ENCODE data around the gene THSD7B.
"Not testable (repeated sequence)": the region's sequence is repeated elsewhere in the genome, so short reads cannot be mapped to it uniquely, and the experiment has no call there.

The THSD7B gene

GRCh38 chr2:137020452-137021196, 255.3 kb downstream of the THSD7B start:
- peaks cover 8% of the 10 kb centered on the region for H3K9me3 Mint-ChIP-seq (ENCODE audit: low read depth)
- no peak overlapping the region for H3K27ac Mint-ChIP-seq
- H3K4me1 Mint-ChIP-seq (ENCODE audit: low read depth), result no peaks in the 10 kb centered on the region
- no peaks in the 10 kb centered on the region for H3K36me3 Mint-ChIP-seq
- no peaks in the 10 kb centered on the region for H3K27me3 Mint-ChIP-seq
- H3K4me3 Mint-ChIP-seq, result no peak overlapping the region

GRCh38 chr2:137021763-137022162, 256.4 kb downstream of the THSD7B start:
- Mint-ChIP-seq H3K36me3 (no peaks in the 10 kb centered on the region), H3K27ac (no peak overlapping the region), H3K4me3 (no peak overlapping the region), H3K9me3 (ENCODE audit: low read depth) (peaks cover 8% of the 10 kb centered on the region), H3K27me3 (no peaks in the 10 kb centered on the region), H3K4me1 (ENCODE audit: low read depth) (no peaks in the 10 kb centered on the region)

- Mint-ChIP-seq H3K27ac (no peak overlapping the region), H3K27me3 (no peaks in the 10 kb centered on the region), H3K4me1 (ENCODE audit: low read depth) (no peaks in the 10 kb centered on the region), H3K4me3 (no peak overlapping the region), H3K36me3 (no peaks in the 10 kb centered on the region), H3K9me3 (ENCODE audit: low read depth) (peaks cover 8% of the 10 kb centered on the region)
Measured at GRCh38 chr2:137023205-137023604, 257.9 kb downstream of the THSD7B start.

- no peaks in the 10 kb centered on the region for H3K4me1 Mint-ChIP-seq (ENCODE audit: low read depth)
- no peak overlapping the region for H3K27ac Mint-ChIP-seq
- no peaks in the 10 kb centered on the region for H3K36me3 Mint-ChIP-seq
- no peaks in the 10 kb centered on the region for H3K9me3 Mint-ChIP-seq (ENCODE audit: low read depth)
- peaks cover 2% of the 10 kb centered on the region for H3K27me3 Mint-ChIP-seq
- no peak overlapping the region for H3K4me3 Mint-ChIP-seq
Measured at GRCh38 chr2:137031731-137032130, 266.4 kb downstream of the THSD7B start.

GRCh38 chr2:137036619-137037018, 271.3 kb downstream of the THSD7B start:
- Mint-ChIP-seq H3K9me3 (ENCODE audit: low read depth) (no peaks in the 10 kb centered on the region), H3K4me3 (no peak overlapping the region), H3K4me1 (ENCODE audit: low read depth) (no peaks in the 10 kb centered on the region), H3K36me3 (no peaks in the 10 kb centered on the region), H3K27me3 (no peaks in the 10 kb centered on the region), H3K27ac (no peak overlapping the region)

- H3K36me3 Mint-ChIP-seq, result no peaks in the 10 kb centered on the region
- H3K4me1 Mint-ChIP-seq (ENCODE audit: low read depth), result no peaks in the 10 kb centered on the region
- H3K27ac Mint-ChIP-seq, result no peak overlapping the region
- no peaks in the 10 kb centered on the region for H3K27me3 Mint-ChIP-seq
- no peaks in the 10 kb centered on the region for H3K9me3 Mint-ChIP-seq (ENCODE audit: low read depth)
- no peak overlapping the region for H3K4me3 Mint-ChIP-seq
Measured at GRCh38 chr2:137039482-137040152, 274.3 kb downstream of the THSD7B start.

GRCh38 chr2:137047369-137047768, 282.0 kb downstream of the THSD7B start:
- Mint-ChIP-seq H3K4me1 (ENCODE audit: low read depth) (no peaks in the 10 kb centered on the region), H3K27ac (no peak overlapping the region), H3K9me3 (ENCODE audit: low read depth) (no peaks in the 10 kb centered on the region)

GRCh38 chr2:137048455-137048854, 283.1 kb downstream of the THSD7B start:
- no peak overlapping the region for H3K4me3 Mint-ChIP-seq
- no peaks in the 10 kb centered on the region for H3K4me1 Mint-ChIP-seq (ENCODE audit: low read depth)
- no peak overlapping the region for H3K27ac Mint-ChIP-seq
- no peaks in the 10 kb centered on the region for H3K36me3 Mint-ChIP-seq
- H3K27me3 Mint-ChIP-seq, result no peaks in the 10 kb centered on the region
- no peaks in the 10 kb centered on the region for H3K9me3 Mint-ChIP-seq (ENCODE audit: low read depth)

More at GRCh38 chr2:137047369-137047768, 282.0 kb downstream of the THSD7B start:
- Mint-ChIP-seq H3K4me3 (no peak overlapping the region), H3K27me3 (no peaks in the 10 kb centered on the region), H3K36me3 (no peaks in the 10 kb centered on the region)

- no peaks in the 10 kb centered on the region for H3K36me3 Mint-ChIP-seq
Measured at GRCh38 chr2:137049518-137049917, 284.2 kb downstream of the THSD7B start.

GRCh38 chr2:137050949-137051348, 285.6 kb downstream of the THSD7B start:
- Mint-ChIP-seq H3K9me3 (ENCODE audit: low read depth) (no peaks in the 10 kb centered on the region), H3K27ac (no peak overlapping the region), H3K4me1 (ENCODE audit: low read depth) (no peaks in the 10 kb centered on the region), H3K36me3 (no peaks in the 10 kb centered on the region), H3K27me3 (no peaks in the 10 kb centered on the region), H3K4me3 (no peak overlapping the region)

More at GRCh38 chr2:137049518-137049917, 284.2 kb downstream of the THSD7B start:
- Mint-ChIP-seq H3K9me3 (ENCODE audit: low read depth) (no peaks in the 10 kb centered on the region), H3K4me3 (no peak overlapping the region), H3K27me3 (no peaks in the 10 kb centered on the region), H3K4me1 (ENCODE audit: low read depth) (no peaks in the 10 kb centered on the region), H3K27ac (no peak overlapping the region)

- Mint-ChIP-seq H3K27me3 (no peaks in the 10 kb centered on the region), H3K36me3 (no peaks in the 10 kb centered on the region), H3K9me3 (ENCODE audit: low read depth) (no peaks in the 10 kb centered on the region), H3K27ac (no peak overlapping the region), H3K4me1 (ENCODE audit: low read depth) (no peaks in the 10 kb centered on the region), H3K4me3 (no peak overlapping the region)
Measured at GRCh38 chr2:137051778-137052398, 286.5 kb downstream of the THSD7B start.

GRCh38 chr2:137056704-137057103, 291.4 kb downstream of the THSD7B start:
- H3K27me3 Mint-ChIP-seq, result no peaks in the 10 kb centered on the region

GRCh38 chr2:137076111-137076765, 310.9 kb downstream of the THSD7B start:
- H3K9me3 Mint-ChIP-seq (ENCODE audit: low read depth); H3K4me3 Mint-ChIP-seq; H3K4me1 Mint-ChIP-seq (ENCODE audit: low read depth); H3K36me3 Mint-ChIP-seq; H3K27ac Mint-ChIP-seq; H3K27me3 Mint-ChIP-seq: not testable (repeated sequence)

More at GRCh38 chr2:137056704-137057103, 291.4 kb downstream of the THSD7B start:
- H3K36me3 Mint-ChIP-seq, result no peaks in the 10 kb centered on the region
- no peak overlapping the region for H3K27ac Mint-ChIP-seq
- H3K9me3 Mint-ChIP-seq (ENCODE audit: low read depth), result no peaks in the 10 kb centered on the region
- no peaks in the 10 kb centered on the region for H3K4me1 Mint-ChIP-seq (ENCODE audit: low read depth)
- no peak overlapping the region for H3K4me3 Mint-ChIP-seq

GRCh38 chr2:137091704-137092103, 326.4 kb downstream of the THSD7B start:
- H3K4me3 Mint-ChIP-seq, result no peak overlapping the region
- H3K4me1 Mint-ChIP-seq (ENCODE audit: low read depth), result no peaks in the 10 kb centered on the region
- no peaks in the 10 kb centered on the region for H3K9me3 Mint-ChIP-seq (ENCODE audit: low read depth)
- peaks cover 1% of the 10 kb centered on the region for H3K27me3 Mint-ChIP-seq
- no peak overlapping the region for H3K27ac Mint-ChIP-seq
- no peaks in the 10 kb centered on the region for H3K36me3 Mint-ChIP-seq

- H3K4me3 Mint-ChIP-seq, result no peak overlapping the region
- H3K27me3 Mint-ChIP-seq, result no peaks in the 10 kb centered on the region
- no peaks in the 10 kb centered on the region for H3K36me3 Mint-ChIP-seq
- no peaks in the 10 kb centered on the region for H3K4me1 Mint-ChIP-seq (ENCODE audit: low read depth)
- H3K27ac Mint-ChIP-seq, result no peak overlapping the region
- H3K9me3 Mint-ChIP-seq (ENCODE audit: low read depth), result no peaks in the 10 kb centered on the region
Measured at GRCh38 chr2:137093116-137093515, 327.8 kb downstream of the THSD7B start.
